Stimulated activated CD4-positive, alpha-beta T cell treated with anti-CD3 and anti-CD28 coated beads, Interleukin-4, amount 100 ng/mL, for 48 hours (primary cell): ENCODE results near the gene WFDC6.

Experiments
- DNase-seq, 2 donors: peaks; one replicate each; pipeline ENCODE4 v3.0.0-alpha.2; 2020; ENCODE audit warnings: low read depth in 2 of 2

The WFDC6 gene

DNA sequence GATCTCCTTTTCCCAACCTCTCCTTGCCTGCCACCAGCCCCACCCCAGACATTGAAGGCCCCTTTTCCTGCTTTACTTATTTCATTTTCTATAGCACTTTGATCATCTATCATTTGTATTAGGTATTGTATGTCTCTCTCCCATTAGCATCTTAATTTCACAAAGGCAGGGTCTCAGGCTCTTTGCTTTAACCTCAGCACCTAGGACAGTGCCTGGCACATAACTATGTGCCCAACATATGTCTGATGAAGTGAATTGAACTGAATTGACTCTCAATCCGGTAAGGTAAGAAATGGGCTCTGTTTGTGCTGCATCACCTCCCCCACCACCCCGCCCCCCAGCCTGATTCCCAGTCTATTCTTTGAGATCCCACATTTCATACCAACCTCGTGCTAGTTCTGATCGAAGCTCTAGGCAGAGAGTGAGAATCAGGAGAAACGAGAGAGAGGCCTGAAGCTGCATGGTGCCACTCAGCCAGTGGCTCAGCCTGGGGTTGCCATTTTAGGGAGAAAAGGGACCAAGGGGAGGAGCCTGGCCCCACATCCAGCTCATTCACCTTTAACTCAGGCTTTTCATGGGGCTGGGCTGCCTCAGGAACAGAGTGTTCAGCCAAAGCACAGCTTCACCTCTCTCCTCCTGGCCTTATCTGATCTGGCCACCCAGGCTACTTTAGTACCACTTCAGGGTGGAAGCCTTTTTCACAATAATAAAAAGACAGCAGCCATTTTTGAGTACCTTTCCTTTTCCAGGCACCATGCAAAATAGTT, 24.0 kb downstream of the WFDC6 start, which contains the start of gene SPINT3:
SPINT3 (minus strand) TSS at position 476 of the 767 bp plus-strand sequence; CDS start at position 462, 14 bp downstream.
- no peak for DNase-seq

DNA sequence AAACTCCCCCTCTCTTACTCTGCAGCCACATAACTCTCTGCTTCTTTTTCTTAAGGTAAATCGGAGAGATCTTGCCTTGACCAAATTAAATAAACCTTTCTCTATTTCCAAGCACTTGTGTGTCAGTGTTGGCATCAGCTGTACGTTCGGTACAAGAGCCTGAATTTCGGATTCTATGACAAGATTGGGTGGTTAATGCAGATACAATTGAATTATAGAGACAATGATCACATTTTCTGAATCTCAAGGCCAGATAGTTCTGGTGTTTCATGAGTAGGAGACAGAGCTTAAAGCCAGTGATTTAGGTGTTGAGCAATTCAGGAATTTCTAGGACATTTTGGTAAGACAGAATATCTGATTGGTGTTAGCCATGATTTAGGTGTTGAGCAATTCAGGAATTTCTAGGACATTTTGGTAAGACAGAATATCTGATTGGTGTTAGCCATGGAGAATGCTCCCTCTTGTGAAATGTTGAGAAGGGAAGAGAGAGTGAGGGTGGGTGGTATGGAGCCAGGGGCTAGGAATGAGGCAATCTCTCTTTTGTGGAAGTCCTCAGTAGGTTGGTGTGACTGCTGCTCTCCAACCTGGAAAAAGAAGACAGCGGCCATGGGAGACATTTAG, 28.9 kb downstream of the WFDC6 start:
- DNase-seq: no peak

DNA sequence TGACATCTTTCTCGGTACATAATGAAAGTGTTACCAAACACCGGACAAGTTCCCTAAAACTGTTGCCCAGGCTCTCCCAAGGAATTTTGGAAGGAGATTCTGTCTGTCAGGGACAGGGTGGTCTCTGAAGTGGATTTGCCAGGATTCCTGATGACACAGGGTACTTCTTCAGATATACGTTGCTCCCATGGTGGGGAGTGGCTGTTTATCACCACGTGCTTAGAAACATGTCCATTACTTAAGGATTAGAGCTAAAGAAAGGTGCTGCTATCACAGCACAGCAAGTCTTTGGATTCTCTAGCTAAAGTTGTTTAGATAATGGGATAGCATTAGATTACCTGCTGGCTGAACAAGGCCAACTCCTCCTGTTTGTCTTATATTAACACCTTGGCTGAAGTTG, 30.2 kb downstream of the WFDC6 start:
- no peak for DNase-seq

DNA sequence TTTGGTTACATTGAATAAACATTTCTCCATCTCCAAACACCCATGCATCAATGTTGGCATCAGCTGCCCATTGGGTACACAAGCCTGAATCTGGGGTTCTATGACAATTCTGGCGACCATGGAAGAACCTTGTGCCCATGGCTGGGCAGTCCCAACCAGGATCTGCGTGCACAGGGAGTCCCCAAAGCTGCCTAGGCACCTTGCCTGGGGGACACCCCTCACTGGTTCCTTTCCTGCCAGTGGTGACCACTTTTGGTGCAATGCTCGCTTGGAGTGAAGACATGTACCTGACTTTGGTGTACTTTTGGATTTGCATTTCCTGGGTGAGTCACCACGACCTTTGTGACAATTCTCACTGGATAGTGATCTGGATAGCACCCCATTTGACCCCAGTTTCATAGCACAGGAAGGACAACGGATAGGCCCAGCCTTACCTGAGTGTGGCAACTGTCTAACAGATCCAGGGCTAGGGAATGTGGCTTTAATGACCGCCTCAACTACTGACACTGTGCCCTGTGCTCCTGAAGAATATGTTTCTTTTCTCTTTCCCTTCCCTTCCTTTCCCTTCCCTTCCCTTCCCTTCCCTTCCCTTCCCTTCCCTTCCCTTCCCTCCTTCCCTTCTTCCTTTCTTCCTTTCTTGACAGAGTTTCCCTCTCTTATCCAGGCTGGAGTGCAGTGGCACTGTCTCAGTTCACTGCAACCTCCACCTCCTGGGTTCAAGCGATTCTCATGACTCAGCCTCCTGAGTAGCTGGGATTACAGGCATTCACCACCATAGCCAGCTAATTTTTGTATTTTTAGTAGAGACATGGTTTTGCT, 31.0 kb downstream of the WFDC6 start:
- no peak for DNase-seq

DNA sequence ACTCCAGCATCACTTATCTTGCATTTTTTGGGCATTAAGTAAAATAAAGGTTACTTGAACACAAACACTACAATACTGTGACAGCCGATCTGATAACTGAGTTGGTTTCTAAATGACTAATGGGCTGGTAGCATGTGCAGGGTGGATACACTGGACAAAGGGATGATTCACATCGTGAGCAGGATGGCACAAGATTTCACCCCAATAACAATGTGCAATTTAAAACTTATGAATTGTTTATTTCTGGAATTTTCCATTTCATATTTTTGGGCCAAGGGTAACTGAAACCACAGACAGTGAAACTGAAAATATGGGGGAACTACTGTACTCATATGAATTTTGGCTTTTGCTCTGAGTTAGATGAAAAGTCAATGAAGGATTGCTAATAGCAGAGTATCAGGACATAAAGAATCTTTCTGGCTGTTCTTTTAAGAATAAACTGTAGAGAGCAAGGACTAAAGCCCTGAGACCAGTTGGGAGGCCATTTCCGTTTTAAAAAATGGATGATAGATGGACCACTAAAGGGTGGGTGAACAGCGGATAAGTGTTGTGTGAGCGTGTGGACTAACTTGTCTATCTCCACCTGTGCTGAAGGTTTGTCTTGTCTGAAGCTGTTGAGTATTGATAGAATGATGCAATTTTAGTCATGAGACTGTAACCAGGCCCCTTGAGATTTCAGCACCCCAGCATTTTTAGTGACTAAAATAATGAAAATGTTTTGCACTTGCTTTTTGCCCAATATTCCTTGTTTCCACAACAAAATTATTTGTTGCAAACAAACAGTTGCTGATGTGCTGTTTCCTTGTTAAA, 32.1 kb downstream of the WFDC6 start:
- no peak for DNase-seq

DNA sequence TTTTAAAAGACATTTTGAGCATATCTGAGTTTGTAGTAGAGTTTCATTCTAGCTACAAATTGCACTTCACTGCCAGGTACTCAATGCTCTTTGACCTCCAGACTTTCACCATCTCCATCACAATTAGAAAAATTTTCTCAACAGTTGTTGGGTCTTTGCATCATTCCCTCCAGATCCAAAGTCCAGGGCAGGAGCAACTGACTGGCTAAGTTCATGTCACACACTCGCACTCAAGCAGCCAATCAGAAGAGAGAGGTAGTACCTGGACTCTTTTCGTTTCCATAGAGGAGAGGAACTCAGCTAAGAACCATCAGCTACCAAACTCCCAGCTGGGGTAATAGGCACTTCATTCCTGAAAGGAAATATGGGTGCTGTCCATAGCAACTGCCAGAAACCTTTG, 32.9 kb downstream of the WFDC6 start:
- no peak for DNase-seq

DNA sequence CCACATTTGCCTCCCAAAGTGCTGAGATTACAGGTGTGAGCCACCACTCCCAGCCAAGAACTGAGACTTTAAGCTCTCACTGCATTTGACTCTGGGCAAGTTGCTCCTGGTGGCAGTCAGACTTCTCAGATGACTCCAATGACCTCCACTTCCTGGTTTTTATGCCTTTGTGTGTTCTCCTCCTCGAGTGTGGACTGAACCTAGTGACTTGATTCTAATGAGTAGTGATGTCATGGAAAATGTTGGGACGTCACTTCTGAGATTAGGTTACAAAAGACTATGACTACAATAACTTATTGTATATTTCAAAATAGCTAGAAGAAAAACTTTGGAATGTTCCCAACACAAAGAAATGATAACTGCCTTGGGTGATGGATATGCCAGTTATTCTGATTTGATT, 35.9 kb downstream of the WFDC6 start:
- no peak for DNase-seq

DNA sequence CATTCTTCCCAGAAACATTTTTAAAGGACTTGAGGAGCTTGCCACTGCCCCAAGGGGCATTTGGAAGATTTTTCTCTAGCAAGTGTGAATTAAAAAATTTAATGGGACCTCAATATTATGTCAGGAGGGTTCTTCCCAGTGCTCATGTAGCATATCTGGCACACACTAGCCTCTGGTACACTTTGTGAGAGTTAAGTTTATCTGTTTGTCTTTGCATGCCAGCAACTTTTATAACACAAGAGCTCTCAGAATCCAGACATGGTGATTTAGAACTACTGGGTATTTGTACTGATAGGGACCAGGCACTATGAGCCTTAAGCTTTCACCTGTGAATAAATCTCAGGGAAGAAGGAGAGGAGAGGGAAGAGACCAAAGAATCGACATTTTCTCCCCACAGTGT, 36.7 kb downstream of the WFDC6 start:
- no peak for DNase-seq

DNA sequence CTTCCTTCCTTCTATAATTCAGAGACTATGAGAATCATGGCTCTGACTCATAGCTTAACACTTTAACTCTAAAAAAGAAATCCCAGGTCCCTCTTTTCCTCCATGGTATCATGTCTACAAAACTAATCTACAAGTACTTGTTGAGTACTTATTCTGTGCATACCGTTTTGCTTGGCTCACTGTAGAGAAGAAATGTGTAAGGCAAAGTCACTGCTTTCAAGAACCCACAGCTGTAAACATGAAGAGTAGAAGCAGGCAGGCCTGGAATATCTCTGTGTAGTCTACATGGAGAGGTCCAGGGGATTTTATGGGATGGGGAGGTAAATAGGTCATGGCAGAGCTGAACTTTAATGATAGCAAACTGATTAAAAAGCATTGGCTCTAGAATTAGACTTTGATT, 37.7 kb downstream of the WFDC6 start:
- no peak for DNase-seq

DNA sequence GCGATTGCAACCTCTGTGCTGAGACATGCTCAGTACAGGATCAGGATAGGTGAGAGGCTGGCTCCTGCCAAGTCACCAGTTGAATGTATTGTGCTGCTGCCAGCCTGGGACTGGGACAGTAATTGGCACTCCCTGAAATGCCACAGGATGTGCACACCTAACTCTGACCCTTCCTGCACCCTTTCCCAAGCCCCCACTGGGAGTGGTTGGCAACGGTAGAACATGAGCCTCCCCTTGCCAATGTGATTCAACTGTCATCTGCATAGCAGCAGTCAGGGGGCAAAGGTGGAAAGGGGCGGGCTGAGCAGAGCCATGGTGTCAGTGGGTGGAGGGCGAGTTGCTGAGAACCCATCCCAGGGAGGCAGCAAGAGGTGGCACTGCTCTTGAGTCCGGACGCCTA, 39.3 kb downstream of the WFDC6 start:
- DNase-seq: no peak

DNA sequence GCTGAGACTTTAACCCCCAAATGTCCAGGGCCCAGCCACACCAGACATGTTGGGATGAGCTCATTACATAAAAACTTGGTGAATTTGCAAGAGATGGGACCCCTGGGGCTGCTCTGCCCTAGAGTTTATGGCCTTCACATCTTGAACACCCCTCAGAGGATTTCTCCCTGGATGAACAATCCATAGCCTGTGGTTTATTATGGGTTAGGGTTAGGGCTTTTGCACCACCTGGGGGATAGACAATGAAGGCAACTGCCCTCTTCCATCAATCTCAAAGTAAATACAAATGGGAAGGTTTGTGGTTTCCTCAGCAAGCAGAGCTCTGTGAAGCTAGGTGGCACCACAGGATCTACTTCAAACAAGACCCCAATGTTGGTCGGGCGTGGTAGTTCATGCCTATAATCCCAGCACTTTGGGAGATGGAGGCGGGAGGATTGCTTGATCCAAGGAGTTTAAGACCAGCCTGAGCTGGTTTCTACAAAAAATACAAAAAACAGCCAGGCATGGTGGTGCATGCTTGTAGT, 41.2 kb downstream of the WFDC6 start:
- DNase-seq: no peak

DNA sequence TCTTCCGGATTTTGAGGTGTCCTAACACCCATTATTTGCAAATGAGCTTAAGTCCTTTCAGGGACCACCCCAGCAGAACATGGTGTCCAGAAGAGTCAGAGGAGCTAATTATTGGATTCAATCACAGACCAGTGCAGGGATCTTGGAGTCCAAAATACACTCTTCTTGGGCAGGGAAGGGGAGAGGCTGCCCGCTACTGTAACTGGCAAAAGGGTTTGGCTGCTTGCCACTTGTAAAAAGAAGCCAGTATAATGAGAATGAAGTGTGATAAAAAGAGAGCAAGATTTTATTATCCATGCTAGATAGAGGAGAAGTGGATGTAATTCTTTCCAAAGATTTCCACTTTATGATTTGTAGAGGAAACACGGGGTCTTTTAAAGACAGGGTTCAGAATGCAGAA, 43.1 kb downstream of the WFDC6 start:
- no peak for DNase-seq

DNA sequence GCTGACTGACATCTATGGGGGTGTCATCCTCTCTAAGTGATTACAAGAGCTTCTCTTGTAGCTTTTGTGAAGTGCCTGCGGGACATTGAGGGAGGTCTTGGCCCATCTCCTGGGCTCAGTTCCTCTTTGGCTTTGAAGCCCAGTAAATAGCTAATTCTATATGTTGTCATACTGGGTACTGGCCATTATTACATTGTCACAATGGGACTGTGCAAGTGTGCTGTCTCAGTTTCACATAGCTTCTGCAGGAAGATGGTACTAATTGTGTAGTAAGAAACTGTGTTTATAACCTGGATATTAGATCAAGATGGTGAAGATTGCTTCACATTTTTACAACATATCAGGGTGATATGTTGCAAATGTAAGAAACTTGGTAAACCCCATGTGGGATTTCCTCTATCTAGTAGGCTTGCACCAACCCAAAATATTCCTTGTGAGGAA, 43.8 kb downstream of the WFDC6 start:
- DNase-seq: no peak

DNA sequence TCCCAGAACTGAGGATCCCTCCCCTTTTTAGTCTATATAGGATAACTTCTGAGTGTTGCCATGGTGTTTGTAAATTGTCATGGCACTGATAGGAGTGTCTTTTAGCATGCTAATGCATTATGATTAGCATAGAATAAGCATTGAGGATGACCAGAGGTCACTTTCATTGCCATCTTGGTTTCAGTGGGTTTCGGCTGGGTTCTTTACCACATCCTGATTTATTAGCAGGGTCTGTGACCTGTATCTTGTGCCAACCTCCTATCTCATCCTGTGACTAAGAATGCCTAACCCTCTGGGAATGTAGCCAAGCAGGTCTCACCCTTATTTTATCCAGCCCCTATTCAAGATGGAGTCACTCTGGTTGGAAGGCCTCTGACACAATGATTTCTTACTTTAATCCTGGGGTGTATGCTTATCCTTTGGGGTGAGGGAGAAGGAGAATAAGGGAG, 50.2 kb downstream of the WFDC6 start:
- no peak for DNase-seq

DNA sequence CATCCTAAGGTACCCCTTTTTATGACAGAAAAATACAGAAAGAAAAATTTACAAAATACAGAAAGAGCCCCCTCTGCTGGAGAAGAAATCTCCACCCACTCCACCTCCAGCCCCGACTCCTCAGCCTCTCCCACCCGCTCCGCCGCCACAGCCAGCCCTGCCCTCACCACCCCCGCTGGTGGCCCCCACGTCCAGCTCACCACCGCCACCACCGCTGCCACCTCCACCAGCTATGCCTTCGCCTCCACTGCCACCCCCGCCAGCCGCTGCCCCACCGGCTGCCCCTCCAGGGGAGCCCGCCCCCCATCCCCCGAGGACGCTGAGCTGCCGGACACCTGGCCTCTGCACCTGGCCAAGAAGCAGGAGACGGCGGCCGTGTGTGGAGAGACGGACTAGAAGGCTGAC, 52.0 kb downstream of the WFDC6 start:
- no peak for DNase-seq

DNA sequence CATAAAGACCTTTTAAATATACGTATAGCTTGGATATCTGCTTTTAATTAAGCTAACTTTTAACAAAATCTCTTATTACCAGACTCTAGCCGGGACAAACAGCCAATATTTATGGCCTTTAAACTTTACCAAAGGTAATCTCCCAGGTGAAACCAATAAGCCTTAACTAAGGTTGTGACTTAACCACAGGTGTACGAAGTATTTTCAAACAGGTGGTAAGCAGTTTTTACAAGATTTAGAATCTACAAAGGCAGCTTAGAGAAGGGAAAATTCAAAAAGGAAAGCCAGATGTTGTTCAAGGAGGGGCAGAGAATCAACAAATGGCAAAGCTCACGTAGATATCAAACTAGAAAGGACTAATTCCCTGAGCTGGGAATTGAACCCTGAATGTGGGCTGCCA, 53.9 kb downstream of the WFDC6 start:
- DNase-seq: no peak

DNA sequence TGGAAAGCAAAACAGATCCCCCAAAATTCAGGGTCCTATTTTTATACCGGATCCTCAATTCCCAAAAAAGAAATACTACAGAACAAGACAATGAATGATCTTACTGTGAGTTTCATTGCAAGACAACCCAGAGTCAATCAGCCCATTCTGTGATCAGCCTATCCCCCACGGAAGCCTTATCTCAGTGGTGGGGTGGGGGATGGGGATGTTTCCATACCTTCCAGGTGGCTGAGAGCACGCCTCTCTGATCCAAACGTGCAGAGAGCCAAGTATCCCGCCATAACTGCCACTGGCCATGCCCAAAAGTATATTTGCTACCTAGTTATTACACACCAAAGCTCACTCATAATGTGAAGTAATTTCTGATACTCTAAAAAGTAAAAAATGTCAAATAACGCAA, 54.6 kb downstream of the WFDC6 start:
- DNase-seq: no peak
